SK-N-MC (cell line): ENCODE data around the gene HK1.
"Not testable (repeated sequence)": the region's sequence is repeated elsewhere in the genome, so short reads cannot be mapped to it uniquely, and the experiment has no call there.

Experiments
- DNase-seq: peaks from one replicate; pipeline ENCODE4 v3.0.0-alpha.2; 2011; ENCODE audit warnings: low read depth, low spot score
- H3K27ac ChIP-seq: fragments of 200-600 bp; sonication (generic); 2 replicates; pipeline ENCODE4 v1.5.1; 2016; ENCODE audit warnings: mixed run types
- H3K36me3 ChIP-seq: fragments of 200-600 bp; sonication (generic); 2 replicates; pipeline ENCODE4 v1.6.1; 2017; ENCODE audit warnings: antibody characterized with exemption, low read length, mixed read lengths; ENCODE audit not compliant: insufficient read depth
- H3K4me3 ChIP-seq: fragments of 200-600 bp; sonication (generic); 2 replicates; pipeline ENCODE4 v1.5.1; 2016
- H3K9ac ChIP-seq: fragments of 200-600 bp; sonication (generic); 2 replicates; pipeline ENCODE4 v1.8.0; 2017; ENCODE audit warnings: mixed run types, mixed read lengths; ENCODE audit not compliant: insufficient read length
- H3K9me3 ChIP-seq: fragments of 200-600 bp; sonication (generic); 2 replicates; pipeline ENCODE4 v1.6.1; 2017; ENCODE audit warnings: low read depth, mild to moderate bottlenecking, antibody characterized with exemption, low read length, moderate library complexity, mixed read lengths
- EZH2 ChIP-seq: fragments of 200-600 bp; sonication (generic); IDR thresholded peaks from one replicate; pipeline ENCODE4 v1.6.1; 2017; ENCODE audit warnings: antibody characterized with exemption
- FOXP2 ChIP-seq: optimal IDR thresholded peaks from 2 replicates; pipeline ENCODE3; 2011; ENCODE audit warnings: mild to moderate bottlenecking, moderate library complexity; ENCODE audit not compliant: insufficient read depth; ENCODE audit errors: extremely low read length, control extremely low read depth
- POLR2AphosphoS5 ChIP-seq: IDR thresholded peaks from 2 replicates; pipeline ENCODE4 v1.6.1; 2012; ENCODE audit warnings: mild to moderate bottlenecking, low read depth, low read length, borderline replicate concordance

Gene HK1

DNA sequence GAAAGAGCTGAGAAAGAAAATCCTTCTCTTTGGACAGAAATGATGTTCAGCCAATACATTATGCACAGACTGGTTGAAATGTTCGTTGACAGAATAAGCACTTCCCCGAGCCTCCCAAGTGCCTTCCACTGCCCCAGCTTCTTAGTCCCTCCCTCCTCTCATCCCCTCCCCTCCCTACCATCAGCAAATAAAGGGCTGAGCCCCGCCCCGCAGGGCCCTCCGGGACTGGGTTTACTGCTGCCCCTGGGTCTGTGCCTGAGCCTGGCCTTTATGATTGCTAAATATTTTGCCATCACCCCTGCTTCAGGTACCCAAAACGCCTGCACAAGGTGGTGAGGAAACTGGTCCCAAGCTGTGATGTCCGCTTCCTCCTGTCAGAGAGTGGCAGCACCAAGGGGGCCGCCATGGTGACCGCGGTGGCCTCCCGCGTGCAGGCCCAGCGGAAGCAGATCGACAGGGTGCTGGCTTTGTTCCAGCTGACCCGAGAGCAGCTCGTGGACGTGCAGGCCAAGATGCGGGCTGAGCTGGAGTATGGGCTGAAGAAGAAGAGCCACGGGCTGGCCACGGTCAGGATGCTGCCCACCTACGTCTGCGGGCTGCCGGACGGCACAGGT, 30.1 kb upstream of the HK1 start:
- Histone ChIP-seq H3K4me3 (no peak overlapping the region), H3K27ac (no peak overlapping the region), H3K9ac (no peak overlapping the region), H3K9me3 (no peaks in the 10 kb centered on the region), H3K36me3 (no peaks in the 10 kb centered on the region)
- TF ChIP-seq POLR2AphosphoS5 (no peak), FOXP2 (no peak), EZH2 (no peak)
- no peak for DNase-seq

DNA sequence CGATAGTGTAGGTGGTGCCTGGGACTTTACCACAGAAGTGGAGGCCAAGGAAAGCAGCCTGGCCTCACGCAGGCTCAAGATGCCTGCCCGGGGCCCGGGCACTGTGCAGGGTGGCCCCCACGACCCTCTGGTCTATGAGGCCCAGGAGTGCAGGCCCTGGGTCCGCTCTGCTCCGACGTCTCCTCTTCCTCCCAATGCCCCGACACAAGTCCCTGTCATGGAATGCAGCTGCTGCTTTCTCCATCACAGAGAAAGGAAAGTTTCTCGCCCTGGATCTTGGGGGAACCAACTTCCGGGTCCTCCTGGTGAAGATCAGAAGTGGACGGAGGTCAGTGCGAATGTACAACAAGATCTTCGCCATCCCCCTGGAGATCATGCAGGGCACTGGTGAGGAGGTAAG, 28.3 kb upstream of the HK1 start:
- no peak overlapping the region for H3K27ac ChIP-seq
- no peak overlapping the region for H3K9ac ChIP-seq
- no peak overlapping the region for H3K4me3 ChIP-seq
- no peak for DNase-seq
- no peaks in the 10 kb centered on the region for H3K9me3 ChIP-seq
- TF ChIP-seq POLR2AphosphoS5 (no peak), FOXP2 (no peak), EZH2 (no peak)
- H3K36me3 ChIP-seq = no peaks in the 10 kb centered on the region

DNA sequence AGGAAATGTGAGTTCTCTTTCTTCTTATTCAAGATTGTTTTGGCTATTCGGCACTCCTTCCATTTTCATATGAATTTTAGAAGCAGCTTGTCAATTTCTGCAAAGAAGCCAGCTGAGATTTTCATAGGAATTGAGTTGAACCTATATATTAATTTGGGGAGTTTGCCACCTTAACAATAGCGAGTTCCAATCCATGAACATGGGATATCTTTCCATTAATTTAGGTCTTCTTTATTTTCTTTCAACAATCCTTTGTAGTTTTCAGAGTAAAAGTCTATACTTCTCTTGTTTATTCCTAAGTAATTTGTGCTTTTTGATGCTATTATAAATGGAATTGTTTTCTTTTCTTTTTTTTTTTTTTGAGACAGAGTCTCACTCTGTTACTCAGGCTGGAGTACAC, 26.9 kb upstream of the HK1 start:
- H3K36me3 ChIP-seq, H3K27ac ChIP-seq, H3K4me3 ChIP-seq, H3K9ac ChIP-seq, H3K9me3 ChIP-seq, DNase-seq: not testable (repeated sequence)

GRCh38 chr10:69253171-69253570, 25.1 kb upstream of the HK1 start:
- Histone ChIP-seq H3K9ac (no peak overlapping the region), H3K27ac (no peak overlapping the region), H3K9me3 (no peaks in the 10 kb centered on the region), H3K4me3 (no peak overlapping the region), H3K36me3 (no peaks in the 10 kb centered on the region)
- DNase-seq = no peak
- TF ChIP-seq POLR2AphosphoS5 (no peak), FOXP2 (no peak), EZH2 (no peak)

DNA sequence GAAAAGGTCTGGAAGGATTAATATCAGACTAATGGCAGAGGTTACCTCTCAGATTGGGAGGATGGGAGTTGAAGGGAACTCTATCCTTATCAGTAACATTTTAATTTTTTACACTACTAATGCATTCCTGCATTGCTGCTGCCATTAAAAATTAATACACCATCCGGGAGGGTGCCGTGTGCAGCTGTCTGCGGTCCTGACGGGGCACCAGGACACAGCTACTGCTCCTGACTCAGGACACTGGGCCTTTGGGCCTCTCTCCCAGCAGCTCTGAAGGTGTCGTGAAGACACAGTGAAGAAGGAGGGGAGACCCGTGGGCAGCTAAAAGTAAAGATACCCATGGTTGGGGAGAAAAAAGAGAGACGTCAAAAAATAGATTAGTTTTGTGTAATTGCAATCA, 23.4 kb upstream of the HK1 start:
- no peaks in the 10 kb centered on the region for H3K36me3 ChIP-seq
- H3K9ac ChIP-seq = no peak overlapping the region
- TF ChIP-seq FOXP2 (no peak), POLR2AphosphoS5 (no peak), EZH2 (no peak)
- no peak for DNase-seq
- no peaks in the 10 kb centered on the region for H3K9me3 ChIP-seq
- H3K27ac ChIP-seq = no peak overlapping the region
- H3K4me3 ChIP-seq = no peak overlapping the region

DNA sequence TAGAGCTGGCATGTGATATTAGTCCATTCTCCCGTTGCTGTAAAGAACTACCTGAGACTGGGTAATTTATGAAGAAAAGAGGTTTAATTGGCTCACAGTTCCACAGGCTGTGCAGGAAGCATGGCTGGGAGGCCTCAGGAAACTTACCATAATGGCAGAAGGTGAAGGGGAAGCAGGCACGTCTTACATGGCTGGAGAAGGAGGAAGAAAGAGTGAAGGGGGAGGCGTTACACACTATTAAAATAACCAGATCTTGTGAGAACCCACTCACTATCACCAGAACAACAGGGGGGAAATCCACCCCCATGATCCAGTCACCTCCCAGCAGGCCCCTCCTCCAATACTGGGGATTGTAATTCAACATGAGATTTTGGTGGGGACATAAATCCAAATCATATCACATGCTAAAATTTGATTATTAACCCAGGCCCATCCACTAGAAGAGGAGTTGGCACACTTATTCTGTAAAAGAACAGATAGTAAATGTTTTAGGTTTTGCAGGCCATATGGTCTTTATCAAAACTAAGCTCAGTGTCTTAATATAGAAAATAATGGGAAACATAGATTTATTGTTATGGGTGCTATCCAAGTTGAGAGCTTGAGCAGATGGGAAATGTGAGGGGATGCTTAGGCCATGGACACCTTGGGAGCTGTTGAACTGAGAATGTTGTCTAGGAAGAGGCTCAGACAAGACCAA, 18.6 kb upstream of the HK1 start:
- no peak overlapping the region for H3K9ac ChIP-seq
- DNase-seq = no peak
- H3K9me3 ChIP-seq = no peaks in the 10 kb centered on the region
- H3K4me3 ChIP-seq = no peak overlapping the region
- H3K27ac ChIP-seq = no peak overlapping the region
- H3K36me3 ChIP-seq = no peaks in the 10 kb centered on the region
- TF ChIP-seq EZH2 (no peak), POLR2AphosphoS5 (no peak), FOXP2 (no peak)

GRCh38 chr10:69261184-69261583, 17.1 kb upstream of the HK1 start:
- no peaks in the 10 kb centered on the region for H3K36me3 ChIP-seq
- DNase-seq = no peak
- no peak overlapping the region for H3K27ac ChIP-seq
- TF ChIP-seq FOXP2 (no peak), EZH2 (no peak), POLR2AphosphoS5 (no peak)
- no peaks in the 10 kb centered on the region for H3K9me3 ChIP-seq
- no peak overlapping the region for H3K9ac ChIP-seq
- H3K4me3 ChIP-seq = no peak overlapping the region

DNA sequence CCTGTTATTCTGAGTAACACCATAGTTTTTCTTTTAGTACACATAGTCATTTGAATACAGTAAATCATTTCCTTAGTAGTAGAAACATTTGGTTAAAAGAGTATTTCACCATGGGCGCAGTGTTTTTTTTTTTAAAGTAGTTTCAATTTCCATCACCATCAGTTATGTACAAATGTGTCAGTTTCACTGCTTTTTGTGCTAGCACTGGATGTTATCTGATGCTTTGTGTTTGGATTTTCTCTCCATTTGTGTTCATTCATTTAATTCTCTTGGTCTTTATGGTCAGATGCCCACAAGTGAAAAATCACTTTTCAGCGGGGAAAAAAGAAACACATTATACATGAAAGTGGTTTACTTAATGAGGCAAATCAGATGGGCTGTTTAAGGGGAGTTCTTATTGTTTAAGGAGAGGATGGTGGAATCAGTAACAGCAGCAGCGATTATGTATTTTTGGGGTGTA, 16.0 kb upstream of the HK1 start:
- TF ChIP-seq FOXP2 (no peak), EZH2 (no peak), POLR2AphosphoS5 (no peak)
- H3K9ac ChIP-seq = no peak overlapping the region
- no peak for DNase-seq
- no peak overlapping the region for H3K27ac ChIP-seq
- H3K9me3 ChIP-seq = no peaks in the 10 kb centered on the region
- no peak overlapping the region for H3K4me3 ChIP-seq
- no peaks in the 10 kb centered on the region for H3K36me3 ChIP-seq

DNA sequence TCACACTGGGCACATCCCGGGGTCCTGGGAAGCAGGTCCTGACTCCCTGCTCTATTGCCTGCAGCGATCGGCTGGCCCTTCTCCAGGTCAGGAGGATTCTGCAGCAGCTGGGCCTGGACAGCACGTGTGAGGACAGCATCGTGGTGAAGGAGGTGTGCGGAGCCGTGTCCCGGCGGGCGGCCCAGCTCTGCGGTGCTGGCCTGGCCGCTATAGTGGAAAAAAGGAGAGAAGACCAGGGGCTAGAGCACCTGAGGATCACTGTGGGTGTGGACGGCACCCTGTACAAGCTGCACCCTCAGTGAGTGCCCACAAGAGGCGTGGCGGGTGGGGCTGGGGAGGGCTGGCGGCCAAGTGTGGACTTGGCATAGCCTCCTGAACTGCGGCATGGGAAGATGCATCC, 12.8 kb upstream of the HK1 start:
- DNase-seq = no peak
- no peak overlapping the region for H3K27ac ChIP-seq
- H3K4me3 ChIP-seq = no peak overlapping the region
- no peaks in the 10 kb centered on the region for H3K36me3 ChIP-seq
- no peak overlapping the region for H3K9ac ChIP-seq
- TF ChIP-seq FOXP2 = no peak
- TF ChIP-seq EZH2 = no peak
- TF ChIP-seq POLR2AphosphoS5 = no peak
- H3K9me3 ChIP-seq = no peaks in the 10 kb centered on the region
